Effector memory CD4-positive, alpha-beta T cell (primary cell): Measurements from ENCODE around the gene ULK1.
A peak's percentile ranks its signal among the peaks of the same experiment; 100 is the strongest.
"Not testable (repeated sequence)": the region's sequence is repeated elsewhere in the genome, so short reads cannot be mapped to it uniquely, and the experiment has no call there.

Experiments used
- DNase-seq, 3 donors: peaks; one replicate each; pipeline ENCODE4 v3.0.0-alpha.2; 2020
- H3K27ac ChIP-seq: 2 replicates; pipeline ENCODE4 v1.7.0; 2013; ENCODE audit warnings: mild to moderate bottlenecking, low read length, moderate library complexity; ENCODE audit not compliant: insufficient read depth, poor library complexity, severe bottlenecking
- H3K27me3 ChIP-seq: replicated peaks from 2 replicates; pipeline ENCODE4 v1.7.0; 2013; ENCODE audit warnings: mild to moderate bottlenecking, low read length; ENCODE audit not compliant: insufficient read depth, control insufficient read depth, poor library complexity, severe bottlenecking
- H3K36me3 ChIP-seq: 2 replicates; pipeline ENCODE4 v1.7.0; 2013; ENCODE audit warnings: mild to moderate bottlenecking, low read length, moderate library complexity; ENCODE audit not compliant: control insufficient read depth, insufficient read depth
- H3K4me1 ChIP-seq: 2 replicates; pipeline ENCODE4 v1.7.0; 2013; ENCODE audit warnings: low read length, mild to moderate bottlenecking; ENCODE audit not compliant: control insufficient read depth, insufficient read depth, poor library complexity, severe bottlenecking
- H3K4me3 ChIP-seq: 2 replicates; pipeline ENCODE4 v1.7.0; 2013; ENCODE audit warnings: low read length, low read depth, mild to moderate bottlenecking; ENCODE audit not compliant: insufficient read depth, poor library complexity, severe bottlenecking
- H3K9me3 ChIP-seq: 2 replicates; pipeline ENCODE4 v1.7.0; 2013; ENCODE audit warnings: mild to moderate bottlenecking, low read length, moderate library complexity; ENCODE audit not compliant: control insufficient read depth

Gene ULK1

GRCh38 chr12:131944601-131945251 lies 50.3 kb downstream of the ULK1 start:
- Histone ChIP-seq H3K4me3 (no peak overlapping the region), H3K4me1 (no peaks in the 10 kb centered on the region), H3K27me3 (no peaks in the 10 kb centered on the region), H3K36me3 (peaks cover 27% of the 10 kb centered on the region), H3K9me3 (no peaks in the 10 kb centered on the region), H3K27ac (no peak overlapping the region)
- no peak for DNase-seq

GRCh38 chr12:131946757-131947156 lies 52.3 kb downstream of the ULK1 start:
- no peaks in the 10 kb centered on the region for H3K27me3 ChIP-seq
- H3K4me1 ChIP-seq = peaks cover 7% of the 10 kb centered on the region
- no peak overlapping the region for H3K27ac ChIP-seq
- no peak for DNase-seq
- H3K36me3 ChIP-seq = peaks cover 17% of the 10 kb centered on the region
- no peak overlapping the region for H3K4me3 ChIP-seq
- no peaks in the 10 kb centered on the region for H3K9me3 ChIP-seq

- Histone ChIP-seq H3K27ac (no peak overlapping the region), H3K4me3 (no peak overlapping the region)
These were observed 53.1 kb downstream of the ULK1 start for GRCh38 chr12:131947482-131948027.

GRCh38 chr12:131948166-131948712 lies 53.8 kb downstream of the ULK1 start:
- DNase-seq = no peak
- Histone ChIP-seq H3K9me3 (no peaks in the 10 kb centered on the region), H3K4me3 (no peak overlapping the region), H3K27me3 (no peaks in the 10 kb centered on the region), H3K36me3 (peaks cover 13% of the 10 kb centered on the region), H3K27ac (peak overlapping the region; percentile 75), H3K4me1 (peaks cover 7% of the 10 kb centered on the region)

More at GRCh38 chr12:131947482-131948027, 53.1 kb downstream of the ULK1 start:
- Histone ChIP-seq H3K36me3 (peaks cover 13% of the 10 kb centered on the region), H3K27me3 (no peaks in the 10 kb centered on the region), H3K4me1 (peaks cover 7% of the 10 kb centered on the region), H3K9me3 (no peaks in the 10 kb centered on the region)
- no peak for DNase-seq

- H3K9me3 ChIP-seq, H3K4me1 ChIP-seq, H3K27me3 ChIP-seq, DNase-seq: not testable (repeated sequence)
- peak overlapping the region; percentile 78 for H3K4me3 ChIP-seq
- H3K36me3 ChIP-seq = peaks cover 10% of the 10 kb centered on the region
- peak overlapping the region; percentile 75 for H3K27ac ChIP-seq
These were observed 54.5 kb downstream of the ULK1 start for GRCh38 chr12:131948713-131949430.

GRCh38 chr12:131949431-131950181 lies 55.2 kb downstream of the ULK1 start, which contains the start of gene EP400:
EP400 (plus strand) TSS chr12:131949942; CDS start chr12:131960620, 10,678 bp downstream.
- H3K36me3 ChIP-seq = peaks cover 4% of the 10 kb centered on the region
- H3K4me1 ChIP-seq = peaks cover 7% of the 10 kb centered on the region
- peak within 1 kb of the TSS; percentile 78 for H3K4me3 ChIP-seq
- peak; percentile 90 to 96 (median 92) for DNase-seq
- peak within 1 kb of the TSS; percentile 75 for H3K27ac ChIP-seq
- H3K9me3 ChIP-seq = no peaks in the 10 kb centered on the region
- no peaks in the 10 kb centered on the region for H3K27me3 ChIP-seq

- Histone ChIP-seq H3K9me3 (no peaks in the 10 kb centered on the region), H3K4me3 (peak overlapping the region; percentile 78), H3K4me1 (peaks cover 7% of the 10 kb centered on the region), H3K36me3 (no peaks in the 10 kb centered on the region), H3K27me3 (no peaks in the 10 kb centered on the region), H3K27ac (peak overlapping the region; percentile 75)
- peak in 1 of 3 donors; percentile 33 for DNase-seq
These were observed 55.9 kb downstream of the ULK1 start for GRCh38 chr12:131950182-131950913.

GRCh38 chr12:131953810-131954209 lies 59.4 kb downstream of the ULK1 start:
- not testable (repeated sequence) for H3K27me3 ChIP-seq, H3K4me3 ChIP-seq, H3K4me1 ChIP-seq, H3K27ac ChIP-seq, H3K36me3 ChIP-seq, DNase-seq, H3K9me3 ChIP-seq

- DNase-seq, H3K4me3 ChIP-seq, H3K36me3 ChIP-seq, H3K9me3 ChIP-seq, H3K27me3 ChIP-seq, H3K27ac ChIP-seq, H3K4me1 ChIP-seq: not testable (repeated sequence)
These were observed 60.0 kb downstream of the ULK1 start for GRCh38 chr12:131954460-131954859.
